Vagina (tissue), 2 donors: Measurements from ENCODE around the gene FBXL22.

Source experiments
- POLR2A ChIP-seq, 2 donors: fragments of 450-650 bp; IDR thresholded peaks; one replicate each; pipeline ENCODE4 v1.6.1; 2017; ENCODE audit warnings: antibody characterized with exemption in 2 of 2, mild to moderate bottlenecking in 2 of 2, moderate library complexity in 2 of 2
- POLR2AphosphoS5 ChIP-seq, 2 donors: sonication (generic); formaldehyde crosslinking; IDR thresholded peaks; one replicate each; pipeline ENCODE4 v1.9.0; 2017; ENCODE audit warnings: antibody characterized with exemption in 2 of 2, mild to moderate bottlenecking in 2 of 2, low read depth in 1 of 2; ENCODE audit not compliant: insufficient read depth in 1 of 2
- TF ChIP-seq, protein P1 (sequence below), 3 experiments: fragments of 450-650 bp in 2 of 3; fragments of 200-600 bp in 1 of 3; sonication (generic) in 1 of 3; IDR thresholded peaks; one replicate each; pipeline ENCODE4 v1.5.1; 2017 to 2019; ENCODE audit warnings: antibody characterized with exemption in 3 of 3, mild to moderate bottlenecking in 2 of 3, moderate library complexity in 2 of 3

DNA sequence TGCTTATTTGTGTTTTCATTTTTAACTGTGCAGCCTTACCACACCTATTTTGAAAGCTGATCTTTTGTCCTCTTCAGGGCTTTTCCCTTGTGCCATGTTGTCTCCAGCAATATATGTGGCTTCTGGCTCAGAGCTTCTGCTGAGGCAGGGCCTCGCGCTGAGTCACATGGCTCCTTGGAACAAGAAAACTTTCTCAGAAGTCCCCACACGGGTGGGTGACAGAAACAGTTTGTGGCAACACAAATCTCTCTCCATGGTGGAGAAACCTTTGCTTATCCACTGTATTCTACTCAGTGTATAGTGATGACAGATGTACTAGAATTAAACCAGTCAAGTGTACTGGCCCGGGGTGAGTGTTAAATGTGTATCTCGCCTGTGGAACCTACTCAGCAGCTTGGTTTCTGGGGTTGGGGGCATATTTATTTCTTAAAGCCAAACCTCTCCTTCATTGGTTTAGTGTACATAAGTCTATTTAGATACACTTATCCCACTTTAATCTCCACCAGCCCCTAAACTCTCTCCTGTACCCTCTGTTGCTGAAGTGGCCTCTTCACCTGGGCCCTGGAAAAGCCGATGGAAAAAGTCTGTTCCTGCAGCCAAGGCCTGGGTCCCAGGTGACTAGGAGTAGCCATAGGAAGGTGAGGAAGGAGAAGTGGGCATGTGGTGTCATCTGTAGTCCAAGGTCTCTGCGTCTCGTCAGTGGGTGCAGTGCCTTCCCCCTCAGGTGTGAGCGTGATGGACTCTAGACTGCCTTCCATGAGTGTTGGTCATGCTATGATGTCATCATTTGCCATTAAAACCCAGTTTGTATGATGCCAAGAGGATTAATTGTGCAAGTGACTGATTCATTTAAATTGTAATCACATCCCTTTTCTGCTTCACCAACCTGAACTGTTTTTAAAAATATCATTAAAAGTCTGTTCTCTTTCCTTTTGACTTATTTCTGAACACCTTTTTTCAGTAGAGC is 3.2 kb upstream of the FBXL22 start:
- no peak for TF ChIP-seq POLR2A (IDR thresholded peaks at IDR 0.05)
- no peak for TF ChIP-seq POLR2AphosphoS5 (IDR thresholded peaks at IDR 0.05; ENCODE audit: insufficient read depth in 1 of 2, low read depth in 1 of 2)
- TF ChIP-seq, protein P1, sequence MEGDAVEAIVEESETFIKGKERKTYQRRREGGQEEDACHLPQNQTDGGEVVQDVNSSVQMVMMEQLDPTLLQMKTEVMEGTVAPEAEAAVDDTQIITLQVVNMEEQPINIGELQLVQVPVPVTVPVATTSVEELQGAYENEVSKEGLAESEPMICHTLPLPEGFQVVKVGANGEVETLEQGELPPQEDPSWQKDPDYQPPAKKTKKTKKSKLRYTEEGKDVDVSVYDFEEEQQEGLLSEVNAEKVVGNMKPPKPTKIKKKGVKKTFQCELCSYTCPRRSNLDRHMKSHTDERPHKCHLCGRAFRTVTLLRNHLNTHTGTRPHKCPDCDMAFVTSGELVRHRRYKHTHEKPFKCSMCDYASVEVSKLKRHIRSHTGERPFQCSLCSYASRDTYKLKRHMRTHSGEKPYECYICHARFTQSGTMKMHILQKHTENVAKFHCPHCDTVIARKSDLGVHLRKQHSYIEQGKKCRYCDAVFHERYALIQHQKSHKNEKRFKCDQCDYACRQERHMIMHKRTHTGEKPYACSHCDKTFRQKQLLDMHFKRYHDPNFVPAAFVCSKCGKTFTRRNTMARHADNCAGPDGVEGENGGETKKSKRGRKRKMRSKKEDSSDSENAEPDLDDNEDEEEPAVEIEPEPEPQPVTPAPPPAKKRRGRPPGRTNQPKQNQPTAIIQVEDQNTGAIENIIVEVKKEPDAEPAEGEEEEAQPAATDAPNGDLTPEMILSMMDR (IDR thresholded peaks at IDR 0.05) = no peak
